HG03520 (cell line): ENCODE data around the gene DLG2.

Experiments used
- ATAC-seq: cut with Tn5 transposase; IDR thresholded peaks from one replicate; pipeline ENCODE4 v1.9.1; 2021; ENCODE audit warnings: mild to moderate bottlenecking, moderate library complexity; ENCODE audit not compliant: unreplicated experiment

The DLG2 gene

GRCh38 chr11:84719935-84720577, 907.1 kb downstream of the DLG2 start:
- ATAC-seq: no peak

- ATAC-seq: peak; percentile 94
Measured at GRCh38 chr11:84714316-84714780, 912.8 kb downstream of the DLG2 start.

DNA sequence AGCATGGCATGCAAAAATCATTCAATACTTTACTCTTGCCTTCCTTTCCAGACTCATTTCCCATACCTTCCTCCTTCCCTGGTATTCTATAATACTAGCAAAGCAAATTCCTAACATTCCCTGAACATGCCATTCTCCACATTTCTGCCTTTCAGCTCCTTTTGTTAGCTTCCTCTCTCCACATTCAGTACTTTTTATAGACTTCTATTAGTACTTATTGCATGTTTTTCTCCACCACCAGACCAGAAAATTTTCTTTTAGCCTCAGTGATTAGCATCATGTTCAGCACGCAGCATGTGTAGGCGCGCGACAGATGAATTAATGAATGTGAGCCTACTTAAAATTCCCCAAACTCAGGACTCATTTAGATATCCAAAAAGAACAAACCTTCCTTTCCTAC, 935.3 kb downstream of the DLG2 start:
- no peak for ATAC-seq

DNA sequence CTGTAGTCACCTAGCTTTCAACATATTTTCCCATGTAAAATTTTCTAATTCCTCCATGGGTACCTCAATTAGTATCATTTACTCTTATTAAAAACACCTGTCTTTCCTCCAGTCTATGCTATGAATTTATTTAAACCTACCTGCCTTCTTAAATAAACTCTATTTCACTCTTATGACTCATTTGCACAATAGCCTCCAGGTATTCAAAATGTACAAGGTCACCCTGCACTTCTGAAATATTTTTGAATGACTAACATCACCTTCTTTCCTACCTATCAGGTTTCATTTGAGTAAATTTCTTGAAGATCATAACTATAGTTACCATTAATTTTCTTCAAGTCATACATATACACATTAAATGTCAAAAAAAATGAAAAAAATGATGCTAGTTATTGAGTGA, 939.7 kb downstream of the DLG2 start:
- no peak for ATAC-seq

- ATAC-seq: no peak
Measured at GRCh38 chr11:84686716-84687115, 940.4 kb downstream of the DLG2 start.

GRCh38 chr11:84685976-84686375, 941.2 kb downstream of the DLG2 start:
- no peak for ATAC-seq

GRCh38 chr11:84685149-84685548, 942.0 kb downstream of the DLG2 start:
- no peak for ATAC-seq

DNA sequence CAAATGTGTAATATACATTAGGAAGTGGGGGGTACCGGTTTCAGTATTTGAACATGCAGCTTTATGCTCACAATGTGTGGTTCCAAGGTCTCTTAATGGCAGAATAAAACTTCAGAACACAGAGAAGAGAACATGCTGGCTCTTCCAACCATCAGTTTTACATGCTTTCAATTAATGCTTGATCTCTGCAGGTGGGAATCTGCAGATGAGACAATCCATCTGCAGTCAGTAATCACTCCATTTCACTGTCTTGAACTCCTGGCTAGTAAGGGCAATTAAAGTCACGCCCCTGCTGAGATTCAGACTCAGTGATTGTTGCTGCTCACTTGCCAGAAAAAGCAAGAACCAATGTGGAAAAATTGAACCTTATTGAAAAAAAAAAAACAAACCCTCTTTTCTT, 945.7 kb downstream of the DLG2 start:
- no peak for ATAC-seq

DNA sequence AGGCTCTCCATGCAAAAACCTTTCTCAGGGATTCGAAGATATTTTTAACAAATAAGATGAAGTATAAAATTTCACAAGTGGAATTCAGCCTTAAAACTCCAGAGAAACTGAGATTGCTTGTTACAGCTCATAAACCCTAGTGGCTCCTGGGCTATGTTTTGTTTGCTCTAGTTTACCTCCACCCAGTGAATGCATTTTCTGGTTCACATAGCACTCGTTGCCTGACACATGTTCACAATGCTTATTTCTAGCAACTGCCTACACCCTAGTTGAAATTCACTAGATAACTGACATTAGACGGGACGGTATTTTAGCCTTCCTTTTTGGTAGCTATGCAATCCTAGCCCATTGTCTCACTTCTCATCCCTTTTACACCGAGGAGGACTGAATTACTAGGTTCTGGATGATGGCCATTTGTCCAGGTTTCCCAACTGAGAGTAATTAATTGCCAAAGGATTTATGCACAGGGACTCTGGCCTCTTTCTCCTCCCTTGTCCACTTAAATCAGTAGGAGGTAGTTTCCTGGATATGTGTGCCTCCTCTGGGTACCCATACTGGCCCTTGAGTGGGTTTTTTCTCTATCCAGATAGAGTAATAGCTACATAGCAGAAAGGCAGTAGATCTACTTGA, 951.6 kb downstream of the DLG2 start:
- no peak for ATAC-seq

GRCh38 chr11:84673753-84674152, 953.4 kb downstream of the DLG2 start:
- ATAC-seq: no peak

- no peak for ATAC-seq
Measured at GRCh38 chr11:84671325-84671999, 955.7 kb downstream of the DLG2 start.

- ATAC-seq: no peak
Measured at GRCh38 chr11:84663731-84664130, 963.4 kb downstream of the DLG2 start.

DNA sequence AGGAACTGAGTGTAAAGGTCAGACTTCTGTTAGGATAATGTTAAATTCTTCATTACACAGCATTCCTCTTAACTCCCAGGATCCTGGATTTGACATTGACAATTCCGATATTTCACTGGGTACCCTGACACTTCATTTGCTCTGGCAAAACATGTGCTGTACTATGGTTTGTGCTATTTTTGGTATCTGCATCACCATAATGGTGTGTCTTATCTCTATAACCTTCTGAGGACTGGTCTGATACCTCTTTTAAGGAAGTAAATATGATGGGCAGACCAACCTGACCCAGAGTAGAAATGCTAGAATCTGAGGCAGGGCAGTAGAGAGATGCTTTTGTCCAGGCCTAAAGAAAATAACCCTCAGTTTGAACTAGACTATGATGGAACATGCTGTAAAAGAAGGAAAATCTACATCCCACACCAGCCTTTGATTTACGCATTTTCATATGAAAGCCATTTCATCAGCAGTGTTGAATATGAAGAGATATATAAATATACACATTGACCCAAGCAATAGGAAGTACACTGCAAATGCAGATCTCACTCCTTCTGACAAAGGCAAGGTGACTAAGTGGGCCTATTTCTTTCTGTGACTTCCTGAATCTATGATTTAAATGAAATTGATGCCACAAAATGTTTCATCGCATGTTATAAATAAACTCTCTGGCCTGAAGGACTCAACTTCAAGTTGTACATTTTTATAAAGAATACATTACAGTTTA, 966.7 kb downstream of the DLG2 start:
- no peak for ATAC-seq

DNA sequence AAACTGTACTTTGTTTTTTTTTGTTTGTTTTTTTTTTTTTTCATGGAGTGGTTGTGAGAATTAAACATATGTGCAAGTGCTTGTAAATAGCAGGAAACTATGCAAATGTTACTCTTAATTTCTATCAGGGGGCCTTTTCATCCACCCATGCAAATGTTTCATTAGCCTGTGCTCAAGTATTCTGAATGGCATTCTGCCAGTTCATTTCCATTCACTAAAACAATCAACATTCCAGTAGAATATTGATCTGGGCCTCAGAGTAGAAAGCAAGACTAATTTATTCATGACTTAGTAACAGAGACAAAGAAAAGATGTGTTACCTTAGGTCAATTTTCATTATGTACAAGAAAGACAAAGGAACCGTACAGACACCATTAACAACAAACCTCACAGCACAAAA, 971.4 kb downstream of the DLG2 start:
- no peak for ATAC-seq

- ATAC-seq: no peak
Measured at GRCh38 chr11:84648471-84648870, 978.7 kb downstream of the DLG2 start.

GRCh38 chr11:84645988-84646694, 981.0 kb downstream of the DLG2 start:
- no peak for ATAC-seq

DNA sequence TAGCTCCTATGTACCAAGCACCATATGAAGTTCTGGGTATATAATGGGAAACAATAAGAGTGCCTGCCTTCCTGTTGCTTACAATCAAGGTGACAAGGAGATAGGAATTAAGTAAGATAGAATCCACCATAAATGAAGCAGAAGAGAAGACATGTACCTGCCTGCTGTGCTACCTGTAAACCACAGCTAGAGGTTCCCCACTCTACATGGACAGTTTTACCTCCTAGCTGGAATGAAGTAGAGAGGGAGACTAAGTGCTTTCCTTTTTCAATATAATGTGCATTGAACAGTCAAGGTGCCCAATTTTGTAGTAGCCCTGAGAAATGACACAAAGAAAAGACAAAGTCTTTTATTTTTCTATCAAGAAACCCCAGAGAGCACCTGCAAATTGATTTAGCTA, 984.6 kb downstream of the DLG2 start:
- no peak for ATAC-seq

DNA sequence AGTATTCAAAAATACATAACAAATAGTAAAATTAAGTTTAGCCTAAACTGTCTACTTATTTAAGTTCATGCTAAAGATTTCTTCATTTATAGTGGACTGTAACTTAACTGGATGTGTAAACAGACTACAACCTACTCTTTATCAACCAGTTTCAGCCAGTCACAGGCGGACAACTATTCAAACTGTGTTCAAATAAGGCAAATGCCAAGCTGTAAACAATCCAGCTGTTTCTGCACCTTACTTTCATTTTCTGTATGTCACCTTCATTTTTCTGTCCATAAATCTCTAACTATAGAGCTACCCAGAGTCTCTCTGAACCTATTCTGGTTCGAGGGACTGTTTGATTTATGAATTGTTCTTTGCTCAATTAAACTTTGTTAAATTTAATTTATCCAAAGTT, 992.8 kb downstream of the DLG2 start:
- ATAC-seq: no peak

DNA sequence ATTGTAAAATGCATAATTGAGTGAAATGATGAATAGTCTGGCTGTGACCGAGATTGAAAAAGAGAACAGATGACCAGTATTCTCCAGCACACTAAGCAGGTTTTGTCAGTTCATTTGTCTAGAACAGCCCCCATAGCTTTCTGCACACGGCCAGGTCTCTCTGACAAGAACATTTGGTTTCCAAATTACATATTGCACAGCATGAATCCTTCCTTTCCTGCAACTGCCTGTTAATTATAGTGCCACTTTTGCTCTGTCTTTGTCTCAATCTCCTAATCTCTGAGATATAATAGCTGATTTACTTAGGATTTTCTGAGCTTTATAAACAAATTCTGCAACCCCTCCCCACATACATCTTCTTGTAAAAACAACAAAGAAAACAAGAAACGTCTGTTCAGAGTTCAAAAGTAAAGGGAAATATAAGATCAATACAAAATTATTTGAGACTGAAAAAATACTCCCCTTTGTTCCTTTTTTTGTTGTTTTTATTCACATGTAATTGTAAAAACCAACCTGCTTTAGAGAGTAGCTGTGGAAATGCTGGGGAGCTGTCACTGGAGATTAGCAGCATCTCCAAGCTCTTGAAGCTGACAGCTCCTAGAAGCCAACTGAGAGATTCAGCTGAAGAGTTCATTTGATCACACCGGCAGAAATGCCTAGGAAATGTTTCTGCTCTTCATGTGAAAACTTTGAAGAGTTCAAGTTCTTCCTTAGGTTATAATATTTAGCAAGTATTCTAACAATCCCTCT, 998.1 kb downstream of the DLG2 start:
- ATAC-seq: no peak

DNA sequence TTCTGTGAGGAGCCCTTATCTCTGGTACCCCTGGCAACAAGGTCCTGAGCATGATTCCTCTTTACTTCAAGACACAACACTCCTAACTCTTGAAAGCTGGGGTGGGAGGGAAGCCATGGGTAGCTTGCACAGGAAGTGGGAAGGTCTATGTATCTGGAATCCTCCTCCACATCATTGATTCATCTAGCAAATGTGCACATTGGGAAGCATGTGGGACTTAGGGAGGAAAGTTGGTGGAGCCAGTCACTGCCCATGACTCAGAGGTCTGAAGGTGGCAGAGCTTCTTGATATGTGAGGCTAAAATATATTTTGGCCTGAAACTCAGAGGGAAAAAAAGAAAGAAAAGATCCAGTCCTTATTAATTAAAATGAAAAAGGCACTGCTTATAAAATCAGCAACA, 1000.9 kb downstream of the DLG2 start:
- ATAC-seq: no peak
